Breast epithelium (tissue), 3 donors: ENCODE data around the gene ATP8A1.

Experiments used
- CTCF ChIP-seq, 3 donors: fragments of 450-650 bp; IDR thresholded peaks; one replicate each; pipeline ENCODE4 v1.5.1; 2016 to 2017; ENCODE audit warnings: antibody characterized with exemption in 3 of 3, mild to moderate bottlenecking in 3 of 3, moderate library complexity in 3 of 3
- POLR2AphosphoS5 ChIP-seq, 3 donors: sonication (generic); formaldehyde crosslinking; IDR thresholded peaks; one replicate each; pipeline ENCODE4 v1.6.1; 2017; ENCODE audit warnings: antibody characterized with exemption in 3 of 3

GRCh38 chr4:42610941-42611340 lies 46.0 kb downstream of the ATP8A1 start:
- TF ChIP-seq CTCF (IDR thresholded peaks at IDR 0.05) (no peak), POLR2AphosphoS5 (IDR thresholded peaks at IDR 0.05) (no peak)
